HG02759 (cell line): ENCODE measurements around the gene CCDC137.

Experiments
- ATAC-seq: cut with Tn5 transposase; IDR thresholded peaks from one replicate; pipeline ENCODE4 v1.9.1; 2021; ENCODE audit warnings: mild to moderate bottlenecking, moderate library complexity; ENCODE audit not compliant: unreplicated experiment

The CCDC137 gene

GRCh38 chr17:81714412-81715106 lies 48.0 kb downstream of the CCDC137 start:
- no peak for ATAC-seq

GRCh38 chr17:81715107-81715871 lies 48.8 kb downstream of the CCDC137 start:
- no peak for ATAC-seq

GRCh38 chr17:81715872-81716673 lies 49.5 kb downstream of the CCDC137 start:
- no peak for ATAC-seq

- no peak for ATAC-seq
These were observed 50.1 kb downstream of the CCDC137 start for GRCh38 chr17:81716674-81716996.

- ATAC-seq, result no peak
These were observed 50.7 kb downstream of the CCDC137 start for GRCh38 chr17:81717049-81717765.

GRCh38 chr17:81717766-81718089 lies 51.2 kb downstream of the CCDC137 start:
- no peak for ATAC-seq

- no peak for ATAC-seq
These were observed 53.1 kb downstream of the CCDC137 start for GRCh38 chr17:81719410-81720266.

GRCh38 chr17:81720267-81721071 lies 53.9 kb downstream of the CCDC137 start:
- ATAC-seq, result no peak

GRCh38 chr17:81722184-81723120 lies 55.9 kb downstream of the CCDC137 start:
- no peak for ATAC-seq
